Measurements from ENCODE around the gene SPRR1B. TPM values are rescaled to one million over a fixed set of nuclear protein-coding genes. Genes with fewer than 3 reads are reported as not detected.

SPRR1B gene
- total RNA-seq, 3 donors from 2014 or later = not detected

GRCh38 chr1:153072806-153073726 is 42.1 kb downstream of the SPRR1B start:
- no peaks in the 10 kb centered on the region for H3K4me1 ChIP-seq
- H3K27ac ChIP-seq = no peak overlapping the region
- no peaks in the 10 kb centered on the region for H3K27me3 ChIP-seq
- DNase-seq (ENCODE audit: low spot score in 2 of 2) = no peak
- no peaks in the 10 kb centered on the region for H3K9me3 ChIP-seq
- no peak overlapping the region for H3K4me3 ChIP-seq
- intact Hi-C loops (cut with DNase I; ENCODE audit: low total_unique reads) = no loop called here
- no peaks in the 10 kb centered on the region for H3K36me3 ChIP-seq
- TF ChIP-seq CTCF (IDR thresholded peaks at IDR 0.05) = no peak
- no peak for TF ChIP-seq POLR2A (IDR thresholded peaks at IDR 0.05)

DNA sequence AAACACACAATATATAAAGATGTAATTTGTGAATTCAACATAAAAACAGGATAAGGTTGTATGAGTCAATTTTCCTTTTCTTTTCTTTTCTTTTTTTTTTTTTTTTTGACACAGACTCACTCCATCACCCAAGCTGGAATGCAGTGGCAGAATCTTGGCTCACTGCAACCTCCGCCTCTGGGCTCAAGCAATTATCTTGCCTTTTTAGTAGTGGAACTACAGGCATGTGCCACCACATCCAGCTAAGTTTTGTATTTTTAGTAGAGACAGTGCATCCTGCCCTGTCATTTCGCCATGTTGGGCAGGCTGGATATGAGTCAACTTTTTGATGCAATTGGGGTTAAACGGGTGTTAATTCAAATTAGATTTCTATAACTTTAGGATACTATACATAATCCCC is 50.7 kb downstream of the SPRR1B start:
- Histone ChIP-seq H3K9me3 (peaks cover 0 to 10% of the 10 kb centered on the region in 2 donors), H3K4me1 (no peaks in the 10 kb centered on the region), H3K27me3 (no peaks in the 10 kb centered on the region), H3K4me3 (no peak overlapping the region), H3K27ac (no peak overlapping the region), H3K36me3 (no peaks in the 10 kb centered on the region)
- TF ChIP-seq POLR2AphosphoS5 (IDR thresholded peaks at IDR 0.05) = no peak
- TF ChIP-seq CTCF (IDR thresholded peaks at IDR 0.05) = no peak
- TF ChIP-seq POLR2A (IDR thresholded peaks at IDR 0.05) = no peak
- intact Hi-C loops (cut with DNase I; ENCODE audit: low total_unique reads) = no loop called here
- DNase-seq (ENCODE audit: low spot score in 2 of 2) = no peak

Other genes starting within 250 kb of the SPRR1B start
- not detected for gene LCE1E, start 244.9 kb upstream of the SPRR1B start, total RNA-seq
- not detected for gene LCE1D, start 234.5 kb upstream of the SPRR1B start, total RNA-seq
- not detected for gene LCE1C, start 224.6 kb upstream of the SPRR1B start, total RNA-seq
- not detected for gene LCE1B, start 219.2 kb upstream of the SPRR1B start, total RNA-seq
- gene LCE1A, start 203.7 kb upstream of the SPRR1B start, total RNA-seq = not detected
- gene LCE6A, start 188.3 kb upstream of the SPRR1B start, total RNA-seq = not detected
- gene LCE7A, start 171.2 kb upstream of the SPRR1B start, total RNA-seq = not detected
- gene SMCP, start 152.9 kb upstream of the SPRR1B start, total RNA-seq = not detected
- gene IVL, start 122.7 kb upstream of the SPRR1B start, total RNA-seq = not detected
- not detected for gene SPRR5, start 84.0 kb upstream of the SPRR1B start, total RNA-seq
- gene SPRR4, start 60.6 kb upstream of the SPRR1B start, total RNA-seq = not detected
- not detected for gene SPRR1A, start 47.1 kb upstream of the SPRR1B start, total RNA-seq
- gene SPRR3, start 29.5 kb upstream of the SPRR1B start, total RNA-seq = not detected
- gene SPRR2D, start 9.9 kb downstream of the SPRR1B start, total RNA-seq = not detected
- gene SPRR2A, start 26.3 kb downstream of the SPRR1B start, total RNA-seq = not detected
- not detected for gene SPRR2B, start 40.4 kb downstream of the SPRR1B start, total RNA-seq
- not detected for gene SPRR2E, start 63.3 kb downstream of the SPRR1B start, total RNA-seq
- gene SPRR2F, start 82.3 kb downstream of the SPRR1B start, total RNA-seq = not detected
- gene SPRR2G, start 119.7 kb downstream of the SPRR1B start, total RNA-seq = not detected
- gene LELP1, start 172.2 kb downstream of the SPRR1B start, total RNA-seq = not detected
- gene PRR9, start 186.4 kb downstream of the SPRR1B start, total RNA-seq = not detected
- gene LORICRIN, start 228.5 kb downstream of the SPRR1B start, total RNA-seq = not detected

All from breast epithelium (tissue), 4 donors.